Measurements from ENCODE around the gene PTS.

DNA sequence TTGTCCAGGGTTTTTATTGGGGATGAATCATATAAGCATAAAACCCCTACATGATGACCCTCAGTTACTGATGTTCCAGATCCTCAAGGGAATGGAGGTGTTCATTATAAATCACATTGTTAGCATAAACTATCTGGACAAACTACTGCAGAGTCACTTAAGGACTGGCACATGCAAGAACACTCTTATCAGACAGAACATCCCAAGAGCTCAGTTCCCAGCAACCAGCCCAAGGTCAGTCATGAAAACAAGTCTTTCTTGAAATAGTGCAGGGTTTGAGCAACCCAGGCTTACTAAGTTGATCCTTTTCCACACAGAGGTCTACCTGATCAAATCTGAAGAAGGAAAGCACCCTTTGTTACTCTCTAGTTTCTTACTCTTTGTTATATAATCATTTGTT is 13.5 kb upstream of the PTS start:
- TF ChIP-seq ZFP30 (CRISPR knock-in tag; IDR thresholded peaks at IDR 0.05) (no peak), ISL1 (CRISPR knock-in tag; IDR thresholded peaks at IDR 0.05) (no peak), RARB (CRISPR knock-in tag; IDR thresholded peaks at IDR 0.05) (no peak), ARNTL (CRISPR knock-in tag; IDR thresholded peaks at IDR 0.05; ENCODE audit: borderline replicate concordance, low read depth) (no peak), ZNF70 (CRISPR knock-in tag; IDR thresholded peaks at IDR 0.05) (no peak)
- TF ChIP-seq, protein P1, sequence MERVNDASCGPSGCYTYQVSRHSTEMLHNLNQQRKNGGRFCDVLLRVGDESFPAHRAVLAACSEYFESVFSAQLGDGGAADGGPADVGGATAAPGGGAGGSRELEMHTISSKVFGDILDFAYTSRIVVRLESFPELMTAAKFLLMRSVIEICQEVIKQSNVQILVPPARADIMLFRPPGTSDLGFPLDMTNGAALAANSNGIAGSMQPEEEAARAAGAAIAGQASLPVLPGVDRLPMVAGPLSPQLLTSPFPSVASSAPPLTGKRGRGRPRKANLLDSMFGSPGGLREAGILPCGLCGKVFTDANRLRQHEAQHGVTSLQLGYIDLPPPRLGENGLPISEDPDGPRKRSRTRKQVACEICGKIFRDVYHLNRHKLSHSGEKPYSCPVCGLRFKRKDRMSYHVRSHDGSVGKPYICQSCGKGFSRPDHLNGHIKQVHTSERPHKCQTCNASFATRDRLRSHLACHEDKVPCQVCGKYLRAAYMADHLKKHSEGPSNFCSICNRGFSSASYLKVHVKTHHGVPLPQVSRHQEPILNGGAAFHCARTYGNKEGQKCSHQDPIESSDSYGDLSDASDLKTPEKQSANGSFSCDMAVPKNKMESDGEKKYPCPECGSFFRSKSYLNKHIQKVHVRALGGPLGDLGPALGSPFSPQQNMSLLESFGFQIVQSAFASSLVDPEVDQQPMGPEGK (CRISPR knock-in tag; IDR thresholded peaks at IDR 0.05; ENCODE audit: borderline replicate concordance), result no peak
- TF ChIP-seq, protein P2, sequence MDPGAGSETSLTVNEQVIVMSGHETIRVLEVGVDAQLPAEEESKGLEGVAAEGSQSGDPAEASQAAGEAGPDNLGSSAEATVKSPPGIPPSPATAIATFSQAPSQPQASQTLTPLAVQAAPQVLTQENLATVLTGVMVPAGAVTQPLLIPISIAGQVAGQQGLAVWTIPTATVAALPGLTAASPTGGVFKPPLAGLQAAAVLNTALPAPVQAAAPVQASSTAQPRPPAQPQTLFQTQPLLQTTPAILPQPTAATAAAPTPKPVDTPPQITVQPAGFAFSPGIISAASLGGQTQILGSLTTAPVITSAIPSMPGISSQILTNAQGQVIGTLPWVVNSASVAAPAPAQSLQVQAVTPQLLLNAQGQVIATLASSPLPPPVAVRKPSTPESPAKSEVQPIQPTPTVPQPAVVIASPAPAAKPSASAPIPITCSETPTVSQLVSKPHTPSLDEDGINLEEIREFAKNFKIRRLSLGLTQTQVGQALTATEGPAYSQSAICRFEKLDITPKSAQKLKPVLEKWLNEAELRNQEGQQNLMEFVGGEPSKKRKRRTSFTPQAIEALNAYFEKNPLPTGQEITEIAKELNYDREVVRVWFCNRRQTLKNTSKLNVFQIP (CRISPR knock-in tag; IDR thresholded peaks at IDR 0.05; ENCODE audit: borderline replicate concordance, low read depth), result no peak
